GM18867 (cell line): ENCODE data around the gene HDDC2.

Source experiments
- ATAC-seq: cut with Tn5 transposase; IDR thresholded peaks from one replicate; pipeline ENCODE4 v1.9.1; 2021; ENCODE audit warnings: mild to moderate bottlenecking, moderate library complexity; ENCODE audit not compliant: unreplicated experiment

Gene HDDC2

DNA sequence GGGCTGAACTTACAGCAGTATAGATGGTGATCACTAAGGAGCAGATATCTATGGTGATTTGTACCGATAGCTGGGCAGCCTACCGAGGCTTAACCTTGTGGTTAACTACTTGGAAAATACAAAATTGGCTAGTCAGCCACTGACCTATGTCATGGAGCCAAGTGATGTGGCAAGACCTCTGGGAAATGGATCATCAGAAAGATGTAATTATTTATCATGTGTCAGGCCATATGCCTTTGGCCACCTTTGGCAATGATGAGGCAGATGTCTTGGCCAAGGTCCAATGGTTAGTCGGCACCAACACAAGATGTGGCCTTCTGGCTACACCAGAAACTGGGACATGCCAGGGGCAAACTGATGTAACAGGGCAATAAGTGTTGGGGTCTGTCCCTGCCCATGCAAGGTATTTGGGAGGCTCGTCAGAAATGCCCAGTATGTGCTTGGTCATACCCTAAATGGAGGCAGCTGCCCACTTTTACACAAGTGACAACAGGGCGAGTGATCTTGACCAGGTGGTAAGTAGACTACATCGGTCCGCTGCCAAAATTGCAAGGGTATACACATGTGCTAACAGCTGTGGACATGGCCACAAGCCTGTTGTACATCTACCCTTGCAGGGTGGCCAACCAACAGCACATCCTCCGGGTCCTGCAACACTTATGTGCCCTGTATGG, 30.1 kb downstream of the HDDC2 start:
- no peak for ATAC-seq

DNA sequence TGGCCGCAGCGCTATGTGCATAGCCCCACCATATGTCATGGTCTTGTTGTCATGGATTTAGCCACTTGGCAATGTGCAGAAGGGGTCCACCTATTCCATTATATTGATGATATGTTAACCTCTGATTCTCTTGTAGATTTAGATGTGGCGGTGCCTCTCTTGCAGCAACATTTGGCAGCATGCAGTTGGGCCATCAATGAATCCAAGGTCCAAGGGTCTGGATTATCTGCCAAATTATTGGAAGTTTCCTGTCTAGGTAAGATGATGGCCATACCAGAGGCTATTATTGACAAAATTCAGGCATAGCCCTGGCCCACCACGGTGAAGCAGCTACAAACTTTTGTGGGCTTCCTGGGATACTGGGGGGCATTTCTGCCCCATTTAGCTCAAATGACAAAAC, 31.4 kb downstream of the HDDC2 start:
- ATAC-seq, result no peak

DNA sequence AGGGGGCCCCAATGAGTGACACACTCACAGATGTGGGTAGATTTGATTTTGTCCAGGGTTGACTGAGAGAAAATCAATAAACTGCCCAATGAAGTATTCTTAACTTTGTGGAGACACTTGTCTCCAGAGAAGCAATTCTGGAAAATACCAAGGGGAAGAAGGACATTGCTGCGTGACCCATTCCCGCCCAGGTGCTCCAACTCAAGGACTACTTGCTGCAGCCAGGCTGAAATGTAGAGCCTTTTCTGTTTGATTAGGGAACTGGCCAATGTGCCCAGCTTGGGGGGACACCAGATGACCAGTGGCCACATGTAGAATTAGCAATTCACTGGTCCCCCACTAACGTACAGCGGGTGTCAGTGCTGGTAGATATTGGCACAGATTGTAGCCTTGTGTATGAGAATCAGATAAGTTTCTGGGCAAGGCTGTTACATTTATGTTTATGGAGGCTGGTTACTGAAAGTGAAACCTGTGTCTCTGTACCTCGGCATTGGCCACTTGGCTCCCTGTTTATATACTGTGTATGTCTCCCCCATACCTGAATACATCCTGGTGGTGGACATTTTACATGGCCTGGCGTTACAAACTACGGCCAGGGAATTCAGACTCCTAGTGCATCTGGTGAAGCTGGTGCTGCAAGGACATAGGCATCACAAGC, 32.3 kb downstream of the HDDC2 start:
- no peak for ATAC-seq

GRCh38 chr6:125268765-125269164, 33.0 kb downstream of the HDDC2 start:
- no peak for ATAC-seq

DNA sequence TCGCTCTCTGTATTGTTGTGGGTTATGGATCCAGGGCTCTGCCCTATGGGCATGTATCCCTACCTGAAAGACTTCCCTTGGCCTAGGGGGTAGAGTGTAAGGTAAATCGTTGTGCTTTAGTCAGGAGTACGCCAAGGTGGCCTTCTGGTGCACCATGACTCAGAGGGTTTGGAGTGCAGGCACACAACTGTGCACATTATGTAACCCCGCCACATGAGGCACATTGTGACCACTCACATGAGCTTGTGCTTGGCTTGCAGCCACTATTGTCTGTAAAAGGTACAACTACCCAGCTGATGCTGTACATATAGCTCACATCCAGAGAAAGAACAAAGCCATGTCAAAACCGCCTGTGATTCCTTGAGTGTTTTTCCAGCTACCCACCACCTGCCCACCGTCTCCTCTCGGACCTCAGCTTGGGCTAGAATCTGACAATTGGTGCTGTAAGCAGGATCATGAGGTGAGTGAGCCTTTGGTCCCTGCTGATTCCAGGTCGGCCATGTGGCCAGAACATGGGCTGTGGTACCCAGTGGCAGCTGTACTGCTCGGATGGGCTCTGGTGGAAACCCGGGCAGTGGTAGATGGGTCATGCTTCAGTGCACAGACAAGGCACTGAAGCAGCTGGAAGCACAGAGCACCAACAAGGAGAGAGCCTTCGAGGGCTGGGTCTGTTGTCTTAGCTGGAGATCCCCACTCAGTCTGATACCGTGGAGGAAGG, 33.8 kb downstream of the HDDC2 start:
- ATAC-seq, result no peak

- no peak for ATAC-seq
These were observed 37.3 kb downstream of the HDDC2 start for GRCh38 chr6:125264476-125264875.

DNA sequence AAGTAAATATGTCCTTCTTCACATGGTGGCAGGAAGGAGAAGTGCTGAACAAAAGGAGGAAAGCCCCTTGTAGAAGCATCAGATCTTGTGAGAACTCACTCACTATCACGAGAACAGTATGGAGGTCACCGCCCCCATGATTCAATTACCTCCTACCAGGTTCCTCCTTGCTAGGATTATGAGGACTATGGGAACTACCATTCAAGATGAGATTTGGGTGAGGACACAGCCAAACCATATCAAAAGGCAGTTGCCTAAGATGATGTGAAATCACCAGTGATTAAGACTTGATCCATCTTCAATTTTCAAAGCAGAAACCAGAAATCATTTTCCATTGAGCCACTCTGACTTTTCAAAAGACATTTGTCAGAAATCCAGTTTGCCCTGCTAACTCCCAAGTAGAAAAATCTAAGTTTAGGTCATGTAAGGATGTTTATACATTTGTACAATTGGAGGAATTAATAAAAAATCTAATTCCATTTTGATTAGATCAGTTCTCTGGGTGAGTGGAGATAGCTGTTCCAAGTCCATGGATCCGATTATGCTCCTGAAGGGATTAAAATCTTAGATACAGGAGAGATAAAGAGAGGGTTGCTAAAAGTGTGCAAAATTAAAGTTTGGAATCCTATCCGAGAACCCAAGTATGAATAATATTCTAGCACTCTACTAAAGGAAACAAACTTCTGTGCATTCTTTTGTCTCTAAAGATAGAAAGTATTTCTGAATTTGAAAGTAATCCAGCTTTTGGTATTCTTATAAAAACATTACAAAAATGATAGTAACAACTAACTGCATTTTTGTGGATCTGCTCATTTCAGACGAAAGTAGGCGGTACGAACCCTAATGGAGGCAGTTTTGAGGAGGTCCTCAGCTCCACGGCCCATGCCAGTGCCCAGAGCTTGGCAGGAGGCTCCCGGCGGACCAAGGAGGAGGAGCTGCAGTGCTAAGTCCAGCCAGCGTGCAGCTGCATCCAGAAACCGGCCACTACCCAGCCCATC, 39.5 kb downstream of the HDDC2 start:
- ATAC-seq, result no peak

DNA sequence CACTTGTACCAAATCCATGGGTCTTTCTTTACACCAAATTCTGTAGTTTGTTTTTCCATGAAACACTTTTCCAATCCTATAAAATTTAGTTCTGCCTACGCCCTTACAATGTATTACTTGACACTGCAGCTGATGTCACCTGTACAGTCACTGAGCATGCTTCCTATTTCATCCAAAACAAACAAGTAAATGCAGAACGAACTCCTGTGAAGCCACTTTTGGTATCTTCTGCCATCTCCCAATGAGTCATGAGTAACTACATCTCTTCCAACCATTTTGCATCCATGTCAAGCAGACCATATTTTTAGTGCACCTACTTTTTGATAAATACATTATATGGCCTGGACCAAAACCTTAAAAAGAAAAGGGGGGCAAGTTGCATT, 42.4 kb downstream of the HDDC2 start:
- no peak for ATAC-seq

DNA sequence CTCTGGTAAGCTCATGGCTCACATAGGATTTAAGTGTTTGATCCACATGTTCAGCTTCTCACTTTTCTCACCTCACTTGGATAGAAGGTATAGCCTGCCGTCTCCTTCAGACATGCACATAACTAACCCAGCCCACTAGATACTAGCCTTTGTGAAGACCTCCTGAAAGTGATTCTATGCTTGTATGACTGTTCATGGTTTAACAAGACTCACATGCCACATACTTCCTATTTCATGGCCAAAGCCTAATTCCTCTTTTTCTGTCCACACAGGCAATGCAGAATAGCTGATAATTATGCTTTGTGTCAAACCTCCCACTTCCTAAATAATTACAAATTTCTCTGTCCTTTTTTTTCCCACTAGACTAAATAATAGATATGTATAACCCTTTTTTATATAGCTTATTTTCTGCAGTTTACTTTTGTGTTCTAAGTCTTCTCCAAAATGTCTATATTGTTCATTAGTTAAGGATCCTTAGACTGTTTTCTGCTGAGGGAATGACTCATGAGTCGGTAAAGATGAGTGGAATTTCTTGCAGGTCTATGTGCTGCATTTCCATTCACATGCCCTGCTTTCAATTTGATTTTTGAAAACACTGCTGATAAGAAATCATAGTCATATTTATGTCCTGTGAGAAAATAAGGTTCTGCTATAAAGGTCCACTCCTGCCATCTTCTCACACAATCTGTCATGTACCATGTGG, 43.0 kb downstream of the HDDC2 start:
- ATAC-seq, result no peak

- ATAC-seq, result no peak
These were observed 44.4 kb downstream of the HDDC2 start for GRCh38 chr6:125257351-125257750.

DNA sequence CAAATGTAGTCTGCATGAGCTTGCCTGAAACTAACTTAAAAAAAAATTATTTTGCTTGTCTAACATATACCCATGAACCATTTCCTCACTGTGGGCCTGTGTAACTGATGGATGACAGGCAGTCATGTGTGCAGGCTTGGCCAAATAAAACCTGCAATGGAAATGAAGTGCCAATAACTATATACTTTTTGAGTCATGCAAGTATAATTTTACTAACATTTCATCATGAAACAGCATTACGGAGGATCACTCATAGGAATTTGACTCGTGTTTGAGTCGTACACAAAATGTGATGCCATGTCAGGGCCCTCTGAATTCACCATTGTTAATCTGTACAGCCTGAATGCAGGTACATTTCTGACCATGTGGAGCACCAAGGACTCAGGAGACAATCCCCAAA, 46.6 kb downstream of the HDDC2 start:
- ATAC-seq, result no peak

GRCh38 chr6:125254321-125254720, 47.4 kb downstream of the HDDC2 start:
- no peak for ATAC-seq

GRCh38 chr6:125253881-125254280, 47.9 kb downstream of the HDDC2 start:
- ATAC-seq, result no peak

DNA sequence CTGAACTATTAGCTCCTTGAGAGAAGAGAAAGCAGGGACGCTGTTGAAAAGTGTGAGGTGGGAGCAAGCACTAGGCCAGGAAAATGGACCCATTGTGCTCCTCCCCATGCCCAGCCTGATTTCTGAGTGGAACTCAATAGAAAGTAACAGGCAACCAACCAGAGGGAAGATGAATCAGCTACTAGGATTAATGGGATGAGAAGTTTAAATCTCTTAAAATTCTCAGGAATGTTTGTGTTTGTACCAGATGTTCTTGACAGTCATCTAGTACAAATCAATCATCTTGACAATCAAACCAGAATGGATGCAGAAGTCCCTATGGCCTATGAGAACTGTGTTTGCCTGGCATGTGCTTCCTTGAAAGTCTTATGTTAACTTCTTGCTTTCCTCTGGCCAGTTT, 48.9 kb downstream of the HDDC2 start:
- no peak for ATAC-seq

DNA sequence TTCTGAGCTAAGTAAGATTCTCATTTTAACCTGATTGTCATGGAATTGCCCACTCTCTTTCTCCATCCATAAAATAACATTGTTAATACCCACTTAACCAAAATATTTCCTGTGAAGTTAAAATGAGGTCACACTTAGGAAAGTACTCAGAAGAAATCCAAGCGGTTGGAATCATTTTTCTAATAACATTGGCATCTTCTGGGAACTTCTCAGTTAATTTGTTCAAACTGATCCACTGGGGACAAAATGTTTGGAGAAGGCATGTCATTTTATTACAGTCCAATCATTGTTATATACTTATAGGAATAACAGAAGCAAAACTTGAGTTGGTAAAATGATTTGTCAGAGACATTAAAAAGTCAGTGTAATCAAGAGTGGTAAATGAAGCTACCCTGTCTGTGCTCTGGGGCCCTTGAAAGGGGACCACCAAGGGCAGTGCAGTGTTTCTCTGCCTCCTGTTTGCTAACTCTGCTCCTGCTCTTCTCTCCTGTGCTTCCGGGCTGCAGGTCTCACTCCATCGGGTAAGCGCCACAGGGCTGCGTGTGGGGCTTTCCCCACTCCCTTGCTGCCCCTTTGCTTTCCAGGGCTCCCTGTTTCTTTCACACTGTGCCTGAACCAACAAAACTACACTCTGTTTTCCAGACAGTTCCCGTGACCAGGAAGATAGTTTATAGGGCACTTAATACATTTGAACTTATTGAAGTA, 50.1 kb downstream of the HDDC2 start:
- ATAC-seq, result no peak

- ATAC-seq, result no peak
These were observed 51.3 kb downstream of the HDDC2 start for GRCh38 chr6:125250511-125250910.

DNA sequence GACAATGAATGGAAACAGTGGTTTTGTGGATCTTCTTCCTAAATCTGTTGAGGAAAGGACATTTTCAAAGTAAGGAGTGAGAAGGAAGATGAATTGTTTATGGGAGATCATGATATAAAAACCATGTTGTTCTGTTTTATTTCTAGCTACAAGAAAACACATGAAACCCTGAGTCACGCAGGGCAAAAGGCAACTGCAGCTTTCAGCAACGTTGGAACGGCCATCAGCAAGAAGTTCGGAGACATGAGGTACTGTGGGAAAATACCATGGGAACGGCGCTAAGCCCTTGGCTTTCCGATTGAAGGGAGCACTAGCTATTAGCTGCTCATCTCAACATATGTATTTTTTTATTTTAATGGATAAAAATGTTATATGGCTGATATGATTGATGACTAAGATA, 53.6 kb downstream of the HDDC2 start:
- no peak for ATAC-seq

DNA sequence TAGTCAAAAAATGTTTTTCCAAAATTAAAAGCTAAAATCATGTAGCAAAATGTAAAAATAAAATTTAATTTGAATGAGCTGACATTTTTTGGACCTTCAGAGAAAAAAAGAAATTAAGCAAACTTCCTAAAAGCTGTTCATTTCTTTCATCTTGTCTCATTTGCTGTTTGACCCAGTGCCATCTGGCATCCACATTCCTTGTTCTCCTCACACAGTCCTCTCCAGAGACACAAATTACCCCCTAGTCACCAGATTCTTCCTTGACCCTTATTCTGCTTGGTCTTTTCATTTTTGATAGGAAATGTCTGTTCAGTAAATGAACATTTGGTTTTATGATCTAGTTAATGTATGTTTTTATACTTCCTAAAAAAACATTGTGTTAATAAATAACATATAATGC, 55.2 kb downstream of the HDDC2 start:
- ATAC-seq, result no peak

- no peak for ATAC-seq
These were observed 56.1 kb downstream of the HDDC2 start for GRCh38 chr6:125245523-125246264.
